HG03095 (cell line): Measurements from ENCODE around the gene UGDH.
"Not testable (repeated sequence)": the region's sequence is repeated elsewhere in the genome, so short reads cannot be mapped to it uniquely, and the experiment has no call there.

Experiments used
- ATAC-seq: cut with Tn5 transposase; IDR thresholded peaks from one replicate; pipeline ENCODE4 v1.9.1; 2021; ENCODE audit warnings: moderate library complexity; ENCODE audit not compliant: unreplicated experiment

The UGDH gene

GRCh38 chr4:39529534-39529933, 2.3 kb upstream of the UGDH start:
- ATAC-seq, result no peak

- ATAC-seq, result no peak
Observed at GRCh38 chr4:39528061-39528465, 824 bp upstream of the UGDH start.

GRCh38 chr4:39526765-39527295, 409 bp downstream of the UGDH start:
- peak; percentile 15 for ATAC-seq

- ATAC-seq, result no peak
Observed at GRCh38 chr4:39525822-39526690, 1.2 kb downstream of the UGDH start.

- no peak for ATAC-seq
Observed at GRCh38 chr4:39524161-39524957, 2.9 kb downstream of the UGDH start.

- no peak for ATAC-seq
Observed at GRCh38 chr4:39522068-39522467, 5.2 kb downstream of the UGDH start.

GRCh38 chr4:39521253-39521919, 5.9 kb downstream of the UGDH start:
- no peak for ATAC-seq

- ATAC-seq, result no peak
Observed at GRCh38 chr4:39518484-39518883, 8.8 kb downstream of the UGDH start.

- no peak for ATAC-seq
Observed at GRCh38 chr4:39516407-39516966, 10.8 kb downstream of the UGDH start.

- ATAC-seq, result not testable (repeated sequence)
Observed at GRCh38 chr4:39515669-39516401, 11.4 kb downstream of the UGDH start.

- ATAC-seq, result no peak
Observed at GRCh38 chr4:39514888-39515401, 12.3 kb downstream of the UGDH start.

- not testable (repeated sequence) for ATAC-seq
Observed at GRCh38 chr4:39514266-39514665, 13.0 kb downstream of the UGDH start.

- ATAC-seq, result no peak
Observed at GRCh38 chr4:39510348-39510929, 16.8 kb downstream of the UGDH start.

GRCh38 chr4:39505581-39505980, 21.7 kb downstream of the UGDH start:
- no peak for ATAC-seq

- ATAC-seq, result no peak
Observed at GRCh38 chr4:39504538-39504937, 22.7 kb downstream of the UGDH start.

- not testable (repeated sequence) for ATAC-seq
Observed at GRCh38 chr4:39502664-39503035, 24.6 kb downstream of the UGDH start.

GRCh38 chr4:39502019-39502663, 25.1 kb downstream of the UGDH start:
- ATAC-seq, result no peak

- ATAC-seq, result no peak
Observed at GRCh38 chr4:39498727-39499020, 28.6 kb downstream of the UGDH start.
